Activated CD4-positive, alpha-beta T cell treated with anti-CD3 and anti-CD28 coated beads, Interleukin-2, amount 10 ng/mL, durations not matched to agents 24 days and 14 days (primary cell): ENCODE results near the gene HID1. TPM values are rescaled to one million over a fixed set of nuclear protein-coding genes. Genes with fewer than 3 reads are reported as not detected.

Experiments used
- DNase-seq: peaks from one replicate; pipeline ENCODE4 v3.0.0; 2022
- H3K27ac Mint-ChIP-seq: one replicate; pipeline ENCODE4 v1.8.0; 2022; ENCODE audit warnings: mild to moderate bottlenecking, mixed read lengths
- H3K27me3 Mint-ChIP-seq: one replicate; pipeline ENCODE4 v1.8.0; 2022; ENCODE audit warnings: mixed read lengths
- H3K36me3 Mint-ChIP-seq: one replicate; pipeline ENCODE4 v1.8.0; 2022; ENCODE audit warnings: low read depth, mild to moderate bottlenecking, mixed read lengths
- H3K4me1 Mint-ChIP-seq: one replicate; pipeline ENCODE4 v1.8.0; 2021; ENCODE audit warnings: mixed read lengths
- H3K4me3 Mint-ChIP-seq: one replicate; pipeline ENCODE4 v1.8.0; 2022; ENCODE audit warnings: mild to moderate bottlenecking, moderate library complexity, mixed read lengths
- H3K9me3 Mint-ChIP-seq: one replicate; pipeline ENCODE4 v1.8.0; 2021; ENCODE audit warnings: mixed read lengths
- intact Hi-C: fragments of 100-400 bp; cut with micrococcal nuclease; formaldehyde crosslinking; loops from one replicate; pipeline ENCODE4 v1.15.1; 2023
- total RNA-seq: library from RNA; stranded (reverse); gene quantifications from 2 replicates; pipeline ENCODE4 v1.2.3, GENCODE V29; 2022

Gene HID1
- total RNA-seq, 1 donor from 2014 or later, result not detected

DNA sequence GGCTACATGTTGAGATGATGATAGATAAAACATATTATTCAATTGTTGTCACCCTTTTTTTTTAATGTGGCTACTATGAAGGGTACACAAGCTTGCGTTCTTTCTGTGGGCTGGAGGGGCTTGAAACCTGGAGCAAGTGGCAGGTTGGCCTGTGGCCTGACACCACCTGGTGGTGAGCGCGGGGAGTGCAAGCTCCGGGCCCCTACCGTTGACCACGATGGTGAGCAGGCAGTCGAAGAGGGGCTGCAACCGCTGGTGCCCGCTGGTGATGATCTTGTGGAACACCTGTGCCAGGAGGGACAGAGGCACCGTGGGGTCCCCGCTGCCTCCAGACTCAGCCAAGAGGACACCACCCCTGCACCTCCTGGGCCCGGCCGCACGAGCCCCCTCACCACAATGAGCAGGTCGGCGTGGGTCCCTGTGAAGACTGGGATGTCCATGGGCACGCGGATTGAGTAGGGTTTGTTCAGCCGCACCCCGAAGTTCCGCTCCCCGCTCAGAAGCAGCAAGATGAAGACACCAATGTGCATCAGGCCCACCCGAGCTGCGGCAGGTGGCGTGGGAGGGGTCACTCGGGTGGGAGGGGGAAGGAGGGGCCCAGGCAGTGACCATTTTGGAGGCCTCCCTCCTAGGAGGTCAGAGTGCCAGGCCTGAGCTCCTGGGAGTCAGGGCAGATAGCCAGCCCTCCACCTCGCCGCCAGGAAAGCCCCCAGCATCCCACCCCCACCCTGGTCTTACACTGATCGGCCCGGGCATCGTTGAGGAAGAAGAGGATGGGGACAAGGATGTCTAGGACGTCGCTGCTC, 14.4 kb downstream of the HID1 start:
- peaks cover 16% of the 10 kb centered on the region for H3K27me3 Mint-ChIP-seq
- DNase-seq, result peak; percentile 95
- no peaks in the 10 kb centered on the region for H3K9me3 Mint-ChIP-seq
- intact Hi-C loops, result no loop called here
- no peak overlapping the region for H3K4me3 Mint-ChIP-seq
- H3K4me1 Mint-ChIP-seq, result peaks cover 8% of the 10 kb centered on the region
- no peaks in the 10 kb centered on the region for H3K36me3 Mint-ChIP-seq
- H3K27ac Mint-ChIP-seq, result no peak overlapping the region

DNA sequence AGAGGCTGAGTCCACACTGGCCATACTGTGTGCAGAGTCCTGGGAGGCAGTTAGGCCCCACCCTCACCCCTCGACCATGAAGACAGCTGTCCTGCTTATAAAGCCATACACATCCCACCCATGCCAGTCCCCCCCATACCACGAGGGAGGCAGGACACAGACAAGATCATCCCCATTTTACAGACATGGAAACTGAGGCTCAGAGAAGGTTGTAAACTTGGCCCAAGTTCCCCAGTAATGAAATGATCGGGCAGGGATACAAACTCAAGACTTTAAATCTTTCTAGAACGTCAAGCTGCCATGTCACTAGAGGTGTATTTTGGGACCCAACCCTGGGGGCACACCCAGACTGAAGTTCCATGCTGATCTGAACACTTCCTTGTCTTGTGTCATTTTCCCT, 16.5 kb downstream of the HID1 start:
- peaks cover 4% of the 10 kb centered on the region for H3K4me1 Mint-ChIP-seq
- intact Hi-C loops, result no loop called here
- no peak overlapping the region for H3K27ac Mint-ChIP-seq
- no peaks in the 10 kb centered on the region for H3K36me3 Mint-ChIP-seq
- H3K27me3 Mint-ChIP-seq, result peaks cover 16% of the 10 kb centered on the region
- no peak for DNase-seq
- no peaks in the 10 kb centered on the region for H3K9me3 Mint-ChIP-seq
- no peak overlapping the region for H3K4me3 Mint-ChIP-seq

- H3K4me1 Mint-ChIP-seq, result no peaks in the 10 kb centered on the region
- no peak for DNase-seq
- intact Hi-C loops, result no loop called here
- no peak overlapping the region for H3K4me3 Mint-ChIP-seq
- H3K36me3 Mint-ChIP-seq, result no peaks in the 10 kb centered on the region
- no peak overlapping the region for H3K27ac Mint-ChIP-seq
- H3K9me3 Mint-ChIP-seq, result no peaks in the 10 kb centered on the region
- H3K27me3 Mint-ChIP-seq, result peaks cover 10% of the 10 kb centered on the region
These were observed 17.7 kb downstream of the HID1 start for GRCh38 chr17:74954665-74955421.

DNA sequence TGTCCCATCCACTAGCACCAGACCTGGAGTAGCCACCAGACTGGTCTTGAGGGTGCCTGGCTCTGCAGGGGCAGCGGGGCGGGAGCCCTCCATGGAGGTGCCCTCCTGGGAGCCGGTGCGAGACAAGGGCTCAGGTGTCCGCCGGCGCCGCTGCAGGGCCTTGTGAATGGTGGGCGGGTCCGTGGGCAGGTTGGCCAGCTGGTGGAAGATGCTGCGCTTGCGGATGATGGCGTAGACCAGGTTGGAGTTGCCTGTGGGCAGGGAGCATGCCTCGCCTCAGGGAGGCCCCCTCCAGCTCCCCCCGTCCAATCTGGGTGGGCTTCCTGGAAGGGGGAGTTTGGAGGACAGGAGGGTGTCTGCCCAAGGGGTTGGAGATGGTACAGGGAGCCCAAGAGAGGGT, 18.4 kb downstream of the HID1 start:
- Mint-ChIP-seq H3K27ac (no peak overlapping the region), H3K4me3 (no peak overlapping the region), H3K9me3 (no peaks in the 10 kb centered on the region), H3K27me3 (peaks cover 7% of the 10 kb centered on the region), H3K4me1 (no peaks in the 10 kb centered on the region), H3K36me3 (no peaks in the 10 kb centered on the region)
- no peak for DNase-seq
- intact Hi-C loops, result no loop called here

DNA sequence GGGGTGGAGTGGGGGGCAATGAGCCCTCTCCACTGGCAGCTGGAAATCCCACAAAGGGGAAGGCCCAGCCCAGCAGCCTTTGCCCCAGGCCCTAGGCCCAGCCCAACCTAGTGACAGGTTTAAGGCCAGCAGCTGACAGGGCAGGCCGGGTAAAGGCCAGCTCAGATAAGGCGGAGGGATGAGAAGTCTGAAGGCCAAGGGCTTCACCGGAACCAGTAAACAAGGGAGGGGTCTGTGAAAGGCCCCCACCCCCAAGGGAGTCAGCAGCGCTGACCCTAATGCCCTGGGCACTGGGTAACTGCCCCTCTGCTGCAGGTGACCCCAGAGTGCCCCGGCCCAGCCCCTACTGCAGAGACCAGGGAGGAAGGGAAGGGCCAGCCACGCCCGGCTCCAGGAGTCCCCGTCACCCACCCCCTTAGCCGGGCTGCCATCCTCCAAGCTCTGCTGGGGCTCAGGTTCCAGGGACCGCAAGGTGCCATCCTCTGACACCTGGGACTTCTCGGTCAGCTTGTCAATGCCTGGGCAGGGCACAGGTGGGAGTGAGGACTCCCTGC, 19.3 kb downstream of the HID1 start:
- peaks cover 6% of the 10 kb centered on the region for H3K27me3 Mint-ChIP-seq

GRCh38 chr17:74952431-74953133, 20.0 kb downstream of the HID1 start:
- Mint-ChIP-seq H3K27ac (no peak overlapping the region), H3K36me3 (no peaks in the 10 kb centered on the region), H3K27me3 (peaks cover 5% of the 10 kb centered on the region), H3K4me3 (no peak overlapping the region), H3K9me3 (no peaks in the 10 kb centered on the region), H3K4me1 (no peaks in the 10 kb centered on the region)
- DNase-seq, result no peak
- intact Hi-C loops, result no loop called here

More for the DNA sequence above, 19.3 kb downstream of the HID1 start:
- no peak for DNase-seq
- intact Hi-C loops, result no loop called here
- no peak overlapping the region for H3K27ac Mint-ChIP-seq
- H3K36me3 Mint-ChIP-seq, result no peaks in the 10 kb centered on the region
- H3K9me3 Mint-ChIP-seq, result no peaks in the 10 kb centered on the region
- no peak overlapping the region for H3K4me3 Mint-ChIP-seq
- no peaks in the 10 kb centered on the region for H3K4me1 Mint-ChIP-seq

DNA sequence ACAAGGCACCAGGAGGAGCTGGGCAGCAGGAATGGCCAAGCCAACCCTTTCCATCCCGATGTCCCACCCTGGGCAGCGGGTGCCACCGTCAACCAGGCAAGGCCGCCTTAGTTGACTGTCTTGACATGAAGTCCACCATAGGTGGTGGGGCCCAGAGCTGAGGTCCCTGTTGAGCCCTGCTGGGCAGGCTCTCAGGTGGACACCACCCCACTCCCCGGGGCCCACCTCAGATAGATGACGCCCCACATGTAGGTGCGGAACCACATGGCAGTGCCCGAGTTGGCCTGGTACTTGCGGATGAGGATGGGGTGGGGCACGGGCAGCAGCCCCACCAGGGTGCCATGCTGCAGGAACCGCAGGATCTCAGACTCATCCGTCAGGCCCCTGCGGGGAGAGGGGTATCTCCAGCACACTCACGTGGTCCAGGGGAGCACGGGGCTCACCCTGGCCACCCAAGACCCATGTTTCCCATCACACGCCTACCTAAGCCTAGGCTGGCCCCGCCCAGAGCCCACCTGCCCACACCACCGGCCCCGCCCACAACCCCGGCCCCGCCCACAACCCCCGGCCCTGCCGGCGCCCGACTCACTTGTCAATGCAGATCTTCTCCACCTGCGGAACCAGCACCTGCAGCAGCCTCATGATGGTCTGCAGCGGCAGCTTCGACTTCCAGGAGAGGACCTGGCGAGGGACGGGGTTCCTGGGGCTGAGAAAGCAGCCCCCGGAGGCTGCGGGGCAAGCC, 20.7 kb downstream of the HID1 start:
- Mint-ChIP-seq H3K9me3 (no peaks in the 10 kb centered on the region), H3K27me3 (peaks cover 5% of the 10 kb centered on the region), H3K27ac (no peak overlapping the region), H3K4me1 (no peaks in the 10 kb centered on the region), H3K4me3 (no peak overlapping the region), H3K36me3 (no peaks in the 10 kb centered on the region)
- intact Hi-C loops, result no loop called here
- DNase-seq, result no peak

DNA sequence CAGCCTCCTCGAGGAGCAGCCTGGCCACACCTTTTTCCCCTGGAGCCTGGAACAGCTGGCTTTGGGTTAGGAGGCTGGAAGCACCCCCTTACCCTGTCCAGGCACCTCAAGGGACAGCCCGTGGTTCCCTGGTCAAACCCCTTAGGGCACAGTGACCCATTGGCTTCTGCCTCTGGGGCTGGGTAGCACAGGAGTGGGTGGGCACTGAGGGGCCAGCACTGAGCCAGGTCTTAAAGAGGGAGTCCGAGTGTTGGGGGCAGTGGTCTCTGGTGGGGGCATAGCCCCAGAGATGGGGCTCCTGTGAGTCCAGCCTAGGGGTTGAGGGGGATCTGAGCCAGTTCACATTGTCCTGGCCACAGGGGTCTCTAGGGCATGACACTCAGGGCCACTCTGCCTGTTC, 21.5 kb downstream of the HID1 start:
- Mint-ChIP-seq H3K36me3 (no peaks in the 10 kb centered on the region), H3K27ac (no peak overlapping the region), H3K27me3 (peaks cover 3% of the 10 kb centered on the region), H3K9me3 (no peaks in the 10 kb centered on the region), H3K4me1 (no peaks in the 10 kb centered on the region), H3K4me3 (no peak overlapping the region)
- DNase-seq, result no peak
- intact Hi-C loops, result no loop called here

- H3K27me3 Mint-ChIP-seq, result peaks cover 8% of the 10 kb centered on the region
These were observed 22.4 kb downstream of the HID1 start for GRCh38 chr17:74950207-74950606.

DNA sequence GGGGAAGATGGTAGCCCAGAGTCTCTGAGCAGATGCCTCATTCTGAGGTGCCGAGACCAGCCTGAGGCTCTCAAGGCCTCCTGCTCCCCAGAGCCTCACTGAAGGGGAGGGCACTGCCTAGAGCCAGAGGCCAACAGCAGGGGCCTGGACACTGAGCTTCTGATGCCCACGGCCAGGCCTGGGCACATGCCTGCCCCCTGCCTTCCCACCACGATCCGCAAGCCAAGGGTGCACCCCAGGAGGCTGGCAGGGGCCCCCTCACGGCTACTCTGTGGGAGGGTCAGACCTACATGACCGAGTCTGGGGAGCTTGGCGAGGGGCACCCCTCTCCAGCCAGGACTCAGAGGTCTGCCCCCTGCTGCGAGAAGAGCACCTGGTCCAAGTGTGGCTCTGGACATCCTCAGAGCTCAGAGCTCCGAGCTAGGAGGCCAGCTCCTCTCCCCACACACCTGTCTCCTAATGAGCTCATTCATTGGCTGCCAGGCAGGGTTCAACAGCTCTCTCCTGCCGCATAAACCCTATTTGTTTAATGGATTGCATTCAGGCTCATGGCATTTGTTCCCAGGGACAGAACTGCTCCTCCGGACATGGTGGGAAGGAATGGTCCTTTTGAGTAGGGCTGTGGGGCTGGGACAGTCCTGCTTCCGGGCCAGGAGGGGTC, 23.0 kb downstream of the HID1 start:
- intact Hi-C loops, result no loop called here
- no peak for DNase-seq
- Mint-ChIP-seq H3K27me3 (peaks cover 10% of the 10 kb centered on the region), H3K9me3 (no peaks in the 10 kb centered on the region), H3K36me3 (no peaks in the 10 kb centered on the region), H3K4me3 (no peak overlapping the region), H3K27ac (no peak overlapping the region), H3K4me1 (no peaks in the 10 kb centered on the region)

More at GRCh38 chr17:74950207-74950606, 22.4 kb downstream of the HID1 start:
- Mint-ChIP-seq H3K27ac (no peak overlapping the region), H3K4me3 (no peak overlapping the region), H3K4me1 (no peaks in the 10 kb centered on the region), H3K36me3 (no peaks in the 10 kb centered on the region), H3K9me3 (no peaks in the 10 kb centered on the region)
- intact Hi-C loops, result no loop called here
- no peak for DNase-seq

DNA sequence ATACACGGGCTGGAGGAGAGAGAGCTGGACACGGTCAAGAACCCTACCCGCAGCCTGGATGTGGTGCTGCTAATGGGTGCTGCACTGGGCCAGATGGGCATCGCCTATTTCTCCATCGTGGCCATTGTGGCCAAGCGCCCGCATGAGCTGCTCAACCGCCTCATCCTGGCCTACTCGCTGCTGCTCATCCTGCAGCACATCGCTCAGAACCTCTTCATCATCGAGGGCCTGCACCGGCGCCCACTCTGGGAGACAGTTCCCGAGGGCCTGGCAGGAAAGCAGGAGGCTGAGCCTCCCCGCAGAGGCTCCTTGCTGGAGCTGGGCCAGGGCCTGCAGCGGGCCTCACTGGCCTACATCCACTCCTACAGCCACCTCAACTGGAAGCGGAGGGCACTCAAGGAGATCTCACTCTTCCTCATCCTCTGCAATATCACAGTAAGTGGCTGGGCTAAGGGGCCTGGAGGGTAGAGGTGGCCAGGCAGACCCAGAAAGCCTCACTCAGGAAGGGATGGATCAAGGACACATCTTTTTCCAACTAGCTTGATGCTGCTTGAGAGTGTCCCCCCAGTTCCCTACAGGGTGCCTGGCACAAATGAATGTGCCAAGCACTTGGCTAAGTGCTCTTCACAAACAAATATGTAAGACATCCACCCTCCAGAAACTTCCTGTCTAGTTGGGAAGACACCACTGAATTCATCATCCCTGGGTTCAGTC, 25.4 kb downstream of the HID1 start:
- DNase-seq, result no peak
- Mint-ChIP-seq H3K36me3 (no peaks in the 10 kb centered on the region), H3K9me3 (no peaks in the 10 kb centered on the region), H3K27me3 (peaks cover 10% of the 10 kb centered on the region), H3K4me1 (no peaks in the 10 kb centered on the region), H3K27ac (no peak overlapping the region), H3K4me3 (no peak overlapping the region)
- intact Hi-C loops, result no loop called here

- intact Hi-C loops, result no loop called here
- no peak for DNase-seq
- Mint-ChIP-seq H3K27ac (no peak overlapping the region), H3K36me3 (no peaks in the 10 kb centered on the region), H3K9me3 (no peaks in the 10 kb centered on the region), H3K27me3 (peaks cover 10% of the 10 kb centered on the region), H3K4me1 (no peaks in the 10 kb centered on the region), H3K4me3 (no peak overlapping the region)
These were observed 25.9 kb downstream of the HID1 start for GRCh38 chr17:74946641-74947040.
